DLD1 (cell line): ENCODE data around the gene TTC29.
"Not testable (repeated sequence)": the region's sequence is repeated elsewhere in the genome, so short reads cannot be mapped to it uniquely, and the experiment has no call there.

Source experiments
- in situ Hi-C: cut with HindIII; loops from 2 replicates; pipeline ENCODE4 v1.10.0; 2017; ENCODE audit warnings: low sequenced_read_pairs

TTC29 gene

GRCh38 chr4:146883070-146883469 lies 62.6 kb downstream of the TTC29 start:
- in situ Hi-C loops: no loop called here

DNA sequence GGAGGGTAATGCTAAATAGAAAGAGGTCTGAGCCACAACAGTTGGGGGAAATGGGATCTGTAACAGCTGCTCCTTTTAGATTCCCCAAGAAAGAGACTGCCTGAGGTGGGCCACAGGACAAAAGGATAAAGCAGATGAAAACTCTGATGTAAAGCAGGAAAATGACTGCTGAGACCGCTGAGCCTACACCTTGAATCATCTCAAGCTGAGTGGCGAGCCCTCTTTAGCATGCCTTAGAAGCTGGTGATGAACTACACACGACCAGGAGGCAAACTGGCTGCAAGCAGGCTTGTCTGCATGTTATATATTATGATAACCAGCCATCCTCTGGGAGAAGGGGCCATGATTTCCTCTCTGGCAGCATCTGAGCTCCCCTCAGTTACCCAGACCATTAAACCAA lies 88.4 kb downstream of the TTC29 start:
- in situ Hi-C loops: no loop called here

DNA sequence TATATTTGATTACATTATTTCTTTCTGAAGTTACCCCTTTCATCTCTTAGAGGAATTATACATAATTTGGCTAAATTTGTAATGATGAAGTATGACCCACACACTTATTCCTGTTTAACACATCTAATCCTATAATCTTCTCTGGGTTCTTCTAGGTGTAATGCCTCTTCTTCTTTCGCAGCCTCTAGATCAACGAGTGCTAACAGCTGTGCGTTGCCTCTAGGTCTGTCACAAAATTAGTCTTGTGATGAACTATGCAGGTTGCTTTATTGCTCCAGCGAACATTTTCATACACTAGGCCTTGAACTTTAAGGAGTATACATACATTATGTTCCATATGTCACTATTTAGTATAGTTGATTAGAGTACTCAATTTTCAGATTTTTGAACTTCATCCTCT lies 89.9 kb downstream of the TTC29 start:
- in situ Hi-C loops: no loop called here

- in situ Hi-C loops: no loop called here
Observed at GRCh38 chr4:146852360-146852759, 93.3 kb downstream of the TTC29 start.

DNA sequence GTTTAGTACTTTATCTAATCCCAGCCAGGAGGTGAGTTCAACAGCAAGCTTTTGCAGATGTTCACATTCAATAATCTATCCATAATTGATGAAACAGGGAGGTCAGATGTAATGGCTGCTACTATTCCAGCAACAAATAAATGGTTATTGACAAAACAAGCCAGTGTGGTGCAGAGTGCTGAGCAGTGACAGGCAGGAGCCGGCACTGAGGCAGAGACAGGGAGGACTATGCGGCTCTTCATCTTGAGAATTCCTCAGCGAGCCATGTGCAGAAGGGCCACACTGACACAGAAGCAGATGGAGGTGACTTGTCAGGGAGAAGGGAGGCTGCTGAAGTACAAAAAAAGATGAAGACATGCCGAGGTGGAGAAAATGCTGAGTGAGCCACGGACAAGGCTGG lies 98.3 kb downstream of the TTC29 start:
- in situ Hi-C loops: no loop called here

GRCh38 chr4:146846882-146847281 lies 98.8 kb downstream of the TTC29 start:
- in situ Hi-C loops: no loop called here

DNA sequence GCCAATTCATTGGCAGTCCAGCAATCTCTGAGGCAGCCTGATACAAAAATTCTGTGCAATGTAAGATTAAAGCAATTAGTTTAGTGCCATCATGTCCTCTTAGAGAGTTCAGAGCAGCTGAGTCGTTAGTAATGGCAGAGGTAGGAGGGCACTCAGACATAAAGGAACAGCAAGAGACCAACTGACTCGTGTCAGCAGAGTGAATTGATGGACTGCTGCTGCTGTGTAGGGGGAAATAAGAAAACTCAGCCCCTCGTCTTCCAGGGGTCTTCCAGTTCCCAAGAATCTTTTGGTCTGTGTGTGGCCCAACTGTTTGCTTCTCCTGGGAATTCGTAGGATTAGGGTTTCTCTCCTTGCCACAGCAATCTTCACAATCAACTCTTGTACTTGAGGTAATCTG lies 100.9 kb downstream of the TTC29 start:
- in situ Hi-C loops: no loop called here

DNA sequence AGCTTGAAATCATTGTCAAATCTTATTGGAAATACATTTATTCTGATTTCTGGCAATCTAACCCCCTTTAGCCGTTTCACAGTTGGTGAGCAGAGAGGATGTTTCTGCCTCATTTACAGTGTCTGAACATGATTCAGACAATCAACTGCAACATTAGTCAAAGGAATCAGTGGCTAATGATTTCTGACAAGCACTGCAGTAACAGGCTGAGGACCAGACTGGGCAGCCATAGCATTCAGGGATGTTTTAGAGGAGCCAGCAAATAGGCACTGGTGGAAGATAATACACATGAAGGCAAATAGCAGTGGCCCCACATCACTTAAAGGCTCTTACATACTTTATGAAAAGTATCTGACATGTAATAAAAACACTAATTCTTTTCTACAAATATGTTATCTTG lies 102.8 kb downstream of the TTC29 start:
- in situ Hi-C loops: no loop called here

- in situ Hi-C loops: no loop called here
Observed at GRCh38 chr4:146840731-146841130, 104.9 kb downstream of the TTC29 start.

DNA sequence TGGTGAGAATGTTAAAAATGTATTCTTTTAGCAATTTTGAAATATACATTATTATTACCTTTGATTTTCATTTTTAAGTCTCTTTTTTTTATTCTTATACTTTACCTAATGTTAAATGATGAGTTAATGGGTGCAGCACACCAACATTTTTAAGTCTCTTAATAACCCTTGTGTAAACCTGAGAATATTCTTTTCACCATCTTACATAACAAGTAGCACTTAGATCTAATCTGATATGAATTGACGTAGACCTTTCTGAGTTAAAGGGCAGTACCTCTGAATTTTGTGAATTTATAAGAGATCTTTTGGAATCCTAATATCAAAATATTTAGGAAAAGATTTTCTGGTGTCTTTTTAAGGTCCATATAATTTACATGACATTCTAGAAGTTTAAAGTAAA lies 110.6 kb downstream of the TTC29 start:
- in situ Hi-C loops: no loop called here

DNA sequence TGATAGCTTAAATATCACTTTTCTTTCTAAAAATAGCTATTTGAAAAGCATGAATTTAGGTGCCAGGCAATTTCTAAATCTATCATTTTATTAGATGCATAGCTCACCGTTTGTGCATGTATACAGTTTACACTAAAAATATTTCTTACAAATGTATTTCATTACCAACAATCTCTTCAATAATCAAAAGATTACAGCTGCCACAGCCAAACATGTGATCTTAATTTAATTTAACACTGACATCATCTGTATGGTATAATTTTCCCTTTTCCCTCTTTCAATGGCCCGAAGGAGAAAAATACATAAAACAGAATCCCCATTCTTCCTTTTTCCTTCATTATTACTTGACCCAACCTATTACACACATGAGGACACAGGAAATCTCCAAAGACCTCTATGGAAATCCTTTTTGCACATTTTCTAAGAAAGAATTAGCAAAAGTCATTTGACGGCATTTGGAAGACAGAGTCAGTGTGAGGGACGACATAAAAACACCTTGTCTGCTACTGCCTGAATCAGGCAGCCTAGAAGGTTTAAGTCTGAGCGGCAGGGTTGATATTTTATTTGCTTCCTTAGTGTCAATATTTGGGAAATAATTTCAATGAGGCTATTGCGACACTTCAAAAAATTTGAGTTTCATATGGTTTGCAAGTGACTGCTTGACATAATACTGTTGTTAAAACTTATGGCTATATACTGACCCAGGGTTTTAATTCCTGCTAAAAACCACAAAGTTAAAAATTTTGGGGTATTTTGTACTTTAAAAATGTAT lies 111.2 kb downstream of the TTC29 start:
- in situ Hi-C loops: no loop called here

DNA sequence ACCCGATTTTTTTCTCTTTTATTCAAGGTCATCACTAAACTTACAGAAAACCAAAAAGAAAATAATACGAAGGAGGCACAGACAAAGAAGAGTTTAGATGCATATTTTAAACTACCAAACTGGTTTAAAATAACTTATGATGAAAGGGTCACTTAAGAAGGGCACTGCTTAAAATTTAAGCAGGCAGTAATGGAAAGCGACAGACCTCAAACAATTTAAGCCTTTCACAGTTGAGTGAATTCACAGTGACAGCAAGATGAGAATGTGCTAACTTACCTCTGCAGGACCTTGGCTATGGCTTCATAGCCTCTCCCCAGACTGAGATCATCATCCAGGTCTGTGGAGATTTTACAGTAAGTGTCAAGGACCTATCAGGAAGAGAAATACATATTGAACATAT lies 112.1 kb downstream of the TTC29 start:
- in situ Hi-C loops: no loop called here

DNA sequence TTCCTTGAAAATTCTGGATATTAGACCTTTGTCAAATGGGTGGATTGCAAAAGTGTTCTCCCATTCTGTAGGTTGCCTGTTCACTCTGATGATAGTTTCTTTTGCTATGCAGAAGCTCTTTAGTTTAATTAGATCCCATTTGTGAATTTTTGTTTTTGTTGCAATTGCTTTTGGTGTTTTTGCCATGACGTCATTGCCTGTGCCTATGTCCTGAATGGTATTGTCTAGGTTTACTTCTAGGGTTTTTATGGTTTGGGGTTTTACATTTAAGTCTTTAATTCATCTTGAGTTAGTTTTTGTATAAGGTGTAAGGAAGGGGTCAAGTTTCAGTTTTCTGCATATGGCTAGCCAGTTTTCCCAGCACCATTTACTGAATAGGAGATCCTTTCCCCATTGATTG lies 122.7 kb downstream of the TTC29 start:
- in situ Hi-C loops: not testable (repeated sequence)

DNA sequence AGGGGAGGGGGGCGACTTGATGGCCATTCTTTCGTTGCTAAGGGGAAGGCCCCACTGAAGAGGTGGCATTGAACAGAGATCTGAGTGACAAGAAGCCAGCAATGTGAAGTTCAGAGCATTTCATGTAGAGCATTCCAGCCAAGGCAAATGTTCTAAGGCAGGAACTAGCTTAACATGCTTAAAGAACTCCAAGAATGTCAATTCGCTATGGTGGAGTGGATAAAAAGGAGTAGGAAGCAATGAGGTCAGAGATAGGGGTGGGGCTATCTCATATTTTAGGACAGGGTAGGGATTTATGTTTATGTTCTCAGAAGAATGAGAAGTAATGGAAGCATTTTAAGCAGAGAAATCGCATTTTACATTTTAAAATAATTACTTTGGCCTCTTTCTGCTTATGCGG lies 130.9 kb downstream of the TTC29 start:
- in situ Hi-C loops: no loop called here

- in situ Hi-C loops: no loop called here
Observed at GRCh38 chr4:146795711-146796110, 150.0 kb downstream of the TTC29 start.

GRCh38 chr4:146793727-146794126 lies 151.9 kb downstream of the TTC29 start:
- in situ Hi-C loops: no loop called here

DNA sequence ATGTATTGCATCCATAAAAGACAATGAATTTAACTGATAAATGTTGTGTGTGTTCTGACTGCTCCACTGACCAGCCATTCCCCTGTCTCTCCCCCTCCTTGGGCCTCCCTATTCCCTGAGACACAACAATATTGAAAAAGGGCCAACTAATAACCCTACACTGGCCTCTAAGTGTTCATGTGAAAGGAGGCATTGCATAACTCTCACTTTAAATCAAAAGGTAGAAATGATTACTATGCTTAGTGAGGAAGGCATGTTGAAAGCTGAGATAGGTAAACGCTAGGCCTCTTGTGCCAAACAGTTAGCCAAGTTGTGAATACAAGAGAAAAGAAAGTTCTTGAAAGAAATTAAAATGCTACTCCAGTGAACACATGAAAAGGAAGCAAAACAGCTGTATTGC lies 154.2 kb downstream of the TTC29 start:
- in situ Hi-C loops: no loop called here

- in situ Hi-C loops: no loop called here
Observed at GRCh38 chr4:146790515-146790914, 155.1 kb downstream of the TTC29 start.

- in situ Hi-C loops: no loop called here
Observed at GRCh38 chr4:146787731-146788130, 157.9 kb downstream of the TTC29 start.

DNA sequence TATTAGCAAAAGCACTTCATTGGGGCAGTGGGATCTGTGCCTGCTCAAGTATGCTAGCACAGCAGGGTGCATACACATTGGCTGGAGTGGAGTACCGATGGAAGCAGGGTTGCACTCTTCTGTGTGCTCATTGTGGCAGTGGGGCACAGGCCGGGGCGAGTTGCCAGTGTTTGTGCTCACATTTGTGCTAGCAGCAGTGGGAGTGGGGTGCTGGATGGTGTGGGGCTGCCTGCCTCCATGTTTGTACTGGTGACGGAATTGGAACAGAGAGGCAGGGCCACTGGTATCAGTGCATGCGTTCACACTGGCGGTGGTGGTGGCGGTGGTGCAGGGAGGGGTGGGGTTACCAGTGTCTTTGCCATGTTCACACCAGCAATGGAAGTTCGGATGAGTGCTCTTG lies 169.0 kb downstream of the TTC29 start:
- in situ Hi-C loops: no loop called here

- in situ Hi-C loops: no loop called here
Observed at GRCh38 chr4:146763560-146763959, 182.1 kb downstream of the TTC29 start.

GRCh38 chr4:146762016-146762415 lies 183.6 kb downstream of the TTC29 start:
- in situ Hi-C loops: no loop called here

DNA sequence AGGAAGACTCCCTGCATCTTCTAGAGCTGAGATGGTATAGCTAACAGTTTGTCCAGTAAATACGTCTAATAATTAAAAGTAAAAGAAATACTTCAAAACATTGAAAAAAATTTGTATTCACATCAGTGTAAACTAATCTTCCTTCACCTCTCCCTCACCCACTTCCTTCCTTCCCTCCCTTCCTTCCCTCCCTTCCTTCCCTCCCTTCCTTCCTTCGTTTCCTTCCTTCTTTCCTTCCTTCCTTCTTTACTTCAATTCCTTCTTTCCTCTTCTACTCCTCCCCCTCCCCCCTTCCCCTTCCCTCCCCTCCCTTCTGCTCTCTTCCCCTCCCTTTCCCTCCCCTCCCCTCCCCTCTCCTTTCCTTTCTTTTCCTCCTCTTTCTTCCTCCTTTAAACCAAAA lies 203.2 kb downstream of the TTC29 start:
- in situ Hi-C loops: no loop called here
